Raji (cell line): Measurements from ENCODE around the gene AMIGO3.

Experiments
- POLR2A ChIP-seq: IDR thresholded peaks from 2 replicates; pipeline ENCODE4 v1.6.1; 2011; ENCODE audit warnings: low read depth, low read length, control low read depth; ENCODE audit not compliant: insufficient read depth

The AMIGO3 gene

GRCh38 chr3:49717959-49718857, 1.3 kb downstream of the AMIGO3 start:
- TF ChIP-seq POLR2A = no peak

GRCh38 chr3:49717211-49717958, 2.1 kb downstream of the AMIGO3 start:
- no peak for TF ChIP-seq POLR2A

GRCh38 chr3:49716691-49717210, 2.7 kb downstream of the AMIGO3 start:
- no peak for TF ChIP-seq POLR2A

- no peak for TF ChIP-seq POLR2A
These were observed 3.3 kb downstream of the AMIGO3 start for GRCh38 chr3:49716169-49716568.

GRCh38 chr3:49715611-49716121, 3.8 kb downstream of the AMIGO3 start:
- no peak for TF ChIP-seq POLR2A

GRCh38 chr3:49714728-49715550, 4.5 kb downstream of the AMIGO3 start:
- TF ChIP-seq POLR2A = no peak

- TF ChIP-seq POLR2A = no peak
These were observed 6.0 kb downstream of the AMIGO3 start for GRCh38 chr3:49713336-49714105.

GRCh38 chr3:49712631-49713317, 6.7 kb downstream of the AMIGO3 start:
- TF ChIP-seq POLR2A = no peak

GRCh38 chr3:49712166-49712565, 7.3 kb downstream of the AMIGO3 start:
- TF ChIP-seq POLR2A = no peak

GRCh38 chr3:49711489-49711888, 8.0 kb downstream of the AMIGO3 start:
- no peak for TF ChIP-seq POLR2A

GRCh38 chr3:49709852-49710251, 9.6 kb downstream of the AMIGO3 start:
- TF ChIP-seq POLR2A = no peak

GRCh38 chr3:49707113-49707480, 12.4 kb downstream of the AMIGO3 start:
- no peak for TF ChIP-seq POLR2A

- no peak for TF ChIP-seq POLR2A
These were observed 12.9 kb downstream of the AMIGO3 start for GRCh38 chr3:49706456-49707112.
